ENCODE measurements around the gene TTC6. TPM values are rescaled to one million over a fixed set of nuclear protein-coding genes. Genes with fewer than 3 reads are reported as not detected.

TTC6 gene
- polyA plus RNA-seq, 4 donors, result 0.22 to 3.4 (median 0.54) TPM

Other genes with a start within 250 kb of the TTC6 start
- 10 to 100 TPM in 3 of 4 donors, 1 to 10 TPM in 1; 8.4 to 49.3 (median 11.4) TPM for gene FOXA1, start 380 bp upstream of the TTC6 start, polyA plus RNA-seq